Endothelial cell of umbilical vein (primary cell): ENCODE measurements around the gene HSD17B4. TPM values are rescaled to one million over a fixed set of nuclear protein-coding genes. Genes with fewer than 3 reads are reported as not detected.

Source experiments
- BruUV-seq: library from RNA; stranded (reverse); fragments of 400-500 nt; replicated peaks from 2 replicates; lab custom pipeline; 2021; lab: Mats Ljungman, UMichigan
- CTCF ChIA-PET: fragments of 300-600, 350-600 bp; sonication (Branson Sonifier 250); formaldehyde crosslinking; loops from one replicate; lab custom pipeline; 2021; ENCODE audit warnings: antibody characterized with exemption, inconsistent platforms; lab: Charles Lee
- POLR2A ChIA-PET: fragments of 300-600, 350-600 bp; sonication (Branson Sonifier 250); formaldehyde crosslinking; loops from one replicate; lab custom pipeline; 2021; ENCODE audit warnings: antibody characterized with exemption, inconsistent platforms; lab: Charles Lee
- DNase-seq: peaks from one replicate; pipeline ENCODE4 v3.0.0-alpha.2; 2011; ENCODE audit warnings: low read depth, low spot score
- FAIRE-seq: peaks from 2 replicates; lab custom pipeline; 2011; peaks lifted over from hg19 to GRCh38; lab: Jason Lieb, UNC
- H2AFZ ChIP-seq: 2 replicates; pipeline ENCODE4 v1.6.0; 2012; ENCODE audit warnings: low read depth, low read length, control low read depth, inconsistent platforms
- H3K27ac ChIP-seq: 2 replicates; pipeline ENCODE4 v1.5.1; 2011; ENCODE audit warnings: low read depth, mild to moderate bottlenecking, control low read depth, low read length, moderate library complexity; ENCODE audit not compliant: insufficient read depth
- H3K27me3 ChIP-seq, 2 experiments: 2 replicates each; pipeline versions ENCODE4 v1.6.0 to v1.6.1; 2011; ENCODE audit warnings: low read length in 2 of 2, mixed read lengths in 1 of 2; ENCODE audit not compliant: control insufficient read depth in 2 of 2, insufficient read depth in 2 of 2
- H3K36me3 ChIP-seq, 2 experiments: 2 replicates in 1 of 2; 3 replicates in 1 of 2; pipeline ENCODE4 v1.5.1; 2011; ENCODE audit warnings: low read length in 2 of 2, mild to moderate bottlenecking in 1 of 2, moderate library complexity in 1 of 2; ENCODE audit not compliant: control insufficient read depth in 2 of 2, insufficient read depth in 2 of 2; ENCODE audit errors: extremely low read depth in 1 of 2
- H3K4me1 ChIP-seq: 3 replicates; pipeline ENCODE4 v1.5.1; 2011; ENCODE audit warnings: mild to moderate bottlenecking, low read length; ENCODE audit not compliant: control insufficient read depth, insufficient read depth; ENCODE audit errors: extremely low read depth
- H3K4me2 ChIP-seq: 2 replicates; pipeline ENCODE4 v1.6.1; 2011; ENCODE audit warnings: low read length, control low read depth, mixed read lengths; ENCODE audit not compliant: insufficient read depth
- H3K4me3 ChIP-seq, 3 experiments: fragments of 200-600 bp in 1 of 3; sonication (generic), shearing (Covaris generic) in 1 of 3; replicated peaks in 1 of 3; 2 replicates each; pipeline ENCODE4 v1.5.1; 2011 to 2016; ENCODE audit warnings: control low read depth in 3 of 3, low read length in 3 of 3, mild to moderate bottlenecking in 2 of 3, inconsistent platforms in 1 of 3, low read depth in 1 of 3, moderate library complexity in 1 of 3; ENCODE audit not compliant: insufficient read depth in 1 of 3
- H3K79me2 ChIP-seq: 2 replicates; pipeline ENCODE4 v1.6.0; 2012; ENCODE audit warnings: low read length, inconsistent platforms; ENCODE audit not compliant: control insufficient read depth, insufficient read depth
- H3K9ac ChIP-seq: replicated peaks from 2 replicates; pipeline ENCODE3; 2011; ENCODE audit warnings: low read length, control low read depth; ENCODE audit not compliant: insufficient read depth; ENCODE audit errors: extremely low read depth
- H3K9me1 ChIP-seq: replicated peaks from 3 replicates; pipeline ENCODE4 v1.6.0; 2011; ENCODE audit warnings: mild to moderate bottlenecking, low read length; ENCODE audit not compliant: control insufficient read depth, insufficient read depth; ENCODE audit errors: extremely low read depth
- H3K9me3 ChIP-seq: replicated peaks from 2 replicates; pipeline ENCODE4 v1.5.1; 2012; ENCODE audit warnings: low read length, inconsistent platforms; ENCODE audit not compliant: control insufficient read depth, insufficient read depth
- H4K20me1 ChIP-seq: replicated peaks from 2 replicates; pipeline ENCODE3; 2011; ENCODE audit warnings: mild to moderate bottlenecking, low read length; ENCODE audit not compliant: control insufficient read depth, insufficient read depth; ENCODE audit errors: extremely low read depth
- EZH2 ChIP-seq: IDR thresholded peaks from 2 replicates; pipeline ENCODE4 v1.6.1; 2012; ENCODE audit warnings: borderline replicate concordance, low read depth, mild to moderate bottlenecking, moderate library complexity, low read length, inconsistent platforms; ENCODE audit not compliant: severe bottlenecking
- FOS ChIP-seq: IDR thresholded peaks from 2 replicates; pipeline ENCODE4 v1.6.1; 2011; ENCODE audit warnings: mild to moderate bottlenecking, low read length, moderate library complexity, borderline replicate concordance; ENCODE audit not compliant: insufficient read depth
- GATA2 ChIP-seq: IDR thresholded peaks from 2 replicates; pipeline ENCODE4 v1.7.0; 2011; ENCODE audit warnings: low read depth, mild to moderate bottlenecking, moderate library complexity, mixed read lengths, low read length; ENCODE audit not compliant: insufficient read length, insufficient read depth
- JUN ChIP-seq: IDR thresholded peaks from 2 replicates; pipeline ENCODE4 v1.6.1; 2011; ENCODE audit warnings: borderline replicate concordance, low read depth; ENCODE audit not compliant: insufficient read length, insufficient read depth
- MYC ChIP-seq: IDR thresholded peaks from one replicate; pipeline ENCODE4 v1.6.1; 2011; ENCODE audit warnings: mild to moderate bottlenecking, low read depth, low read length
- POLR2A ChIP-seq: IDR thresholded peaks from 2 replicates; pipeline ENCODE4 v1.6.1; 2012; ENCODE audit warnings: low read depth, mild to moderate bottlenecking, control low read depth, low read length
- POLR2AphosphoS5 ChIP-seq: IDR thresholded peaks from 2 replicates; pipeline ENCODE4 v1.6.1; 2012; ENCODE audit warnings: low read depth, mild to moderate bottlenecking, control low read depth, low read length, moderate library complexity; ENCODE audit not compliant: insufficient read depth
- dilution Hi-C: fragments of 300-500 bp; cut with MboI; formaldehyde crosslinking; loops from one replicate; pipeline ENCODE4 v1.15.0; 2019; ENCODE audit warnings: low sequenced_read_pairs; ENCODE audit not compliant: extremely low pct_ligation_motif_present
- intact Hi-C: fragments of 100-400 bp; cut with micrococcal nuclease; formaldehyde crosslinking; loops from one replicate; pipeline ENCODE4 v1.10.0; 2022
- polyA plus RNA-seq, 4 experiments: library from polyadenylated mRNA; depleted of rRNA in 3 of 4; stranded (reverse) in 3 of 4; unstranded in 1 of 4; fragments of >200 nt; gene quantifications; 2 replicates each; pipeline versions ENCODE4 v1.2.1 to v1.2.3, GENCODE V29; 2011 to 2012; ENCODE audit warnings: missing spikeins in 1 of 4
- total RNA-seq: library from RNA; stranded (reverse); gene quantifications from 2 replicates; pipeline ENCODE4 v1.2.3, GENCODE V29; 2021
- TF ChIP-seq, protein P1 (sequence below): IDR thresholded peaks from 2 replicates; pipeline ENCODE4 v1.6.1; 2011; ENCODE audit not compliant: insufficient read depth, insufficient read length
- TF ChIP-seq, protein P2 (sequence below), 2 donors: IDR thresholded peaks; 1 replicate in 1 of 2; 2 replicates in 1 of 2; pipeline ENCODE4 v1.5.1; 2011; ENCODE audit warnings: low read length in 2 of 2, mild to moderate bottlenecking in 2 of 2, moderate library complexity in 2 of 2, control low read depth in 1 of 2, inconsistent platforms in 1 of 2, low read depth in 1 of 2; ENCODE audit not compliant: insufficient read depth in 1 of 2; ENCODE audit errors: extremely low read depth in 1 of 2

The HSD17B4 gene
- total and polyA plus RNA-seq, 2 donors (not counting 3 experiments of a cell fraction or from before 2014, with no cell fraction given) = 91.4 to 124 TPM

DNA sequence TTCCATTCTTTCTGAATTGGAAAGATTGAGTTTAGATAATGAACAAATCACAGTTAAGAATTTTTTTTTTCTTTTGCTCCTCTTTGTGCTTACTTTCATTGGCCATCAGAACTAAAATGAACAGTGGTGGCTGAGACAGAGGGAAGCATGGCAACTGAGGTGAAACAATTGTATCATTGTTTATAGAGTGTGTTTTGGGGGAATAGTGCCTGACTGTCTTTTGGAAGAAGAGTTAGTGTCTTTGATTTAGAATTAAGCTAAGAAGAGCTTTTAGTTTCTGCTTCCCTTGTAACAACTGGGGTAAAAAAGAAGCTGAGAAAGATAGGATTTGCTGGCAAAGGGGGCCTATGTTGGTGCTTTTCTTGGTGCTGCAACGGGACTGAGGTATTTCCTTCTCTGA, 24.0 kb downstream of the HSD17B4 start:
- peaks cover 0 to 7% of the 10 kb centered on the region in 2 experiments for H3K36me3 ChIP-seq
- no peaks in the 10 kb centered on the region for H3K27me3 ChIP-seq
- ChIA-PET CTCF (interaction anchor here (1.3 kb wide), 2 partner anchors 9 to 21 kb away, joined by 3 to 5 read pairs; no protein-coding TSS in a partner anchor), POLR2A (no interaction called here)
- TF ChIP-seq FOS = no peak
- TF ChIP-seq EZH2 = no peak
- no peak for TF ChIP-seq POLR2A
- TF ChIP-seq, protein P1, sequence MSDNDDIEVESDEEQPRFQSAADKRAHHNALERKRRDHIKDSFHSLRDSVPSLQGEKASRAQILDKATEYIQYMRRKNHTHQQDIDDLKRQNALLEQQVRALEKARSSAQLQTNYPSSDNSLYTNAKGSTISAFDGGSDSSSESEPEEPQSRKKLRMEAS = no peak
- TF ChIP-seq, protein P2, sequence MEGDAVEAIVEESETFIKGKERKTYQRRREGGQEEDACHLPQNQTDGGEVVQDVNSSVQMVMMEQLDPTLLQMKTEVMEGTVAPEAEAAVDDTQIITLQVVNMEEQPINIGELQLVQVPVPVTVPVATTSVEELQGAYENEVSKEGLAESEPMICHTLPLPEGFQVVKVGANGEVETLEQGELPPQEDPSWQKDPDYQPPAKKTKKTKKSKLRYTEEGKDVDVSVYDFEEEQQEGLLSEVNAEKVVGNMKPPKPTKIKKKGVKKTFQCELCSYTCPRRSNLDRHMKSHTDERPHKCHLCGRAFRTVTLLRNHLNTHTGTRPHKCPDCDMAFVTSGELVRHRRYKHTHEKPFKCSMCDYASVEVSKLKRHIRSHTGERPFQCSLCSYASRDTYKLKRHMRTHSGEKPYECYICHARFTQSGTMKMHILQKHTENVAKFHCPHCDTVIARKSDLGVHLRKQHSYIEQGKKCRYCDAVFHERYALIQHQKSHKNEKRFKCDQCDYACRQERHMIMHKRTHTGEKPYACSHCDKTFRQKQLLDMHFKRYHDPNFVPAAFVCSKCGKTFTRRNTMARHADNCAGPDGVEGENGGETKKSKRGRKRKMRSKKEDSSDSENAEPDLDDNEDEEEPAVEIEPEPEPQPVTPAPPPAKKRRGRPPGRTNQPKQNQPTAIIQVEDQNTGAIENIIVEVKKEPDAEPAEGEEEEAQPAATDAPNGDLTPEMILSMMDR (IDR thresholded peaks at IDR 0.05; ENCODE audit: extremely low read depth in 1 of 2, insufficient read depth in 1 of 2, low read depth in 1 of 2, low read length in 2 of 2) = no peak
- no peak for TF ChIP-seq MYC
- TF ChIP-seq GATA2 = no peak
- TF ChIP-seq JUN = no peak
- TF ChIP-seq POLR2AphosphoS5 = no peak
- DNase-seq (no peak), FAIRE-seq (no peak)
- BruUV-seq = no TSS peak
- no peaks in the 10 kb centered on the region for H3K9me3 ChIP-seq
- intact Hi-C loops = no loop called here
- H3K4me3 ChIP-seq = no peak overlapping the region
- H3K27ac ChIP-seq = no peak overlapping the region
- no peak overlapping the region for H3K9ac ChIP-seq
- H2AFZ ChIP-seq = no peak overlapping the region
- no peaks in the 10 kb centered on the region for H4K20me1 ChIP-seq
- no peaks in the 10 kb centered on the region for H3K4me1 ChIP-seq
- H3K79me2 ChIP-seq = no peaks in the 10 kb centered on the region
- H3K4me2 ChIP-seq = no peak overlapping the region
- dilution Hi-C loops = no loop called here
- no peaks in the 10 kb centered on the region for H3K9me1 ChIP-seq
